ENCODE measurements around the gene BCL7C.
"Not testable (repeated sequence)": the region's sequence is repeated elsewhere in the genome, so short reads cannot be mapped to it uniquely, and the experiment has no call there.

Gene BCL7C

DNA sequence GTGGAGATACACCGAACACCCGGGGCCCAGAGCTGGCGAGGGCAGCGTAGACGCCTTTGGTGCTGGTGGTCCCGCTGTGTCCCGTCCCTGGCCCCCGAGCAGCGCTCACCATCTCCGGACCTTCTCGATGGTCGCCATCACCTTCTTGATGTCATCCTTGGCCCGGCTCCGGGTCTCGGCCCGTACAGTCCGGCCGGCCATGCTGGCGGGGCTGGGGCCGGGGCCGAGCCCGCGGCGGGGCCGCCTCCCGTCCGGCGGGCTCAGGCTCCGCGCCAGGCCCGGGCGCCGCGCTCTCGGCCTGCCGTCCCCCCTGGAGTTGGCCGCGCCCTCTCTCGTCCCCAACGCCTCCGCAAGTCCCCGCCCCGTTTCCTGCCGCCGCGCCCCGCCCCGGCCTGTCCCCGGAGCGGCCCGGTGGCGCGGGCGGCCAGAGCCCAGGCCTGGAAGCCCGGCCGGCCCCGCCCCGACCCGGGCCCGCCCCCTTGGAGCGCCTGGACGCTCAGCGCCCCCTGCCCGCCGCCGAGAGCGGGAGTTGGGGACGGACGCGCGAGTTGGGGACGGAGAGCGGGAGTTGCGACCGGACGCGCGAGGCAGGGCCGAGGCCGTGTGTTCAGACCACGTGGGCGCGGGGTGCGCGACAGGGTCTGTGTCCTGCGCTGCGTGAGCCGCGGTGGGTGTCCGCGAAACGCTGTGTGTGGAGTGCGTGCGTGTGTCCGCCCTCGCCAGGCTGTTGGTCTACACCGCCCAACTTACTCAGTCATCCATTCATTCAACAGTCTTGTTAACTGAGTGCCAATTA lies at the start of gene BCL7C:
Gene BCL7C (minus strand): TSS at position 334 of the 796 bp plus-strand sequence. CDS start 133 bp downstream, at position 201.
- peak; percentile 84 for DNase-seq

- no peak for DNase-seq
These were observed 48.5 kb upstream of the BCL7C start for GRCh38 chr16:30942426-30942806.

GRCh38 chr16:30941600-30942425 lies 47.9 kb upstream of the BCL7C start:
- DNase-seq = peak; percentile 62

- DNase-seq = not testable (repeated sequence)
These were observed 45.7 kb upstream of the BCL7C start for GRCh38 chr16:30939571-30939970.

DNA sequence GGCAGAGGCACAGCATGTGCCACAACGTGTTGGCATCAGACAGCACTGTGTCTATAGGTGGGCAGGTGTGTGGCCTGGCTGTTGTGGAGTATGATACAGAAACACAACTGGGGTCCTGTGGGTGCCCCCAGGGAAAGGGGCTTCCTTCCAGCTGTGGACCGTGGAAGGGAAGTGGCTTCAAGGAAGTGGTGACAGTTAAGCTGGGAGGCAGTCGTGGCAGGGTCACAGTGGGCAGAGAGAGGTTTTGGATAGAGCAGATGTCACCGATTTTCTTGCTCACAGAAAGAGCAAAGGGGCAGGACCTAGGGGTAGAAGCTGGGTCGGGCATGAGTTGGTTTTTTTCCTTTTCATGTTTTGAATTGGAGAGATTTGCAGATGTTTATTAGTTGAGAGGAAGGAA lies 43.8 kb upstream of the BCL7C start:
- DNase-seq = no peak

- no peak for DNase-seq
These were observed 41.1 kb upstream of the BCL7C start for GRCh38 chr16:30934827-30935557.

- no peak for DNase-seq
These were observed 37.3 kb upstream of the BCL7C start for GRCh38 chr16:30931068-30931650.

DNA sequence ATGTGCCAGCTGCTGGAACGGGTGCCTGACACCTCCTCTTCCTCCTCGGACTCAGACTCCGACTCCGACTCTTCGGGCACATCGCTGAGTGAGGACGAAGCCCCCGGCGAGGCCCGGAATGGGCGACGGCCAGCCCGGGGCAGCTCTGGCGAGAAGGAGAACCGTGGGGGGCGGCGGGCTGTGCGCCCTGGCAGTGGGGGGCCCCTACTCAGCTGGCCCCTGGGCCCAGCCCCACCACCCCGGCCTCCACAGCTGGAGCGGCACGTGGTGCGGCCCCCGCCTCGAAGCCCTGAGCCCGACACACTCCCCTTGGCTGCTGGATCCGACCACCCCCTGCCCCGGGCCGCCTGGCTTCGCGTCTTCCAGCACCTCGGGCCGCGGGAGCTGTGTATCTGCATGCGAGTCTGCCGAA lies 36.3 kb upstream of the BCL7C start:
- DNase-seq = no peak

GRCh38 chr16:30929167-30929566 lies 35.3 kb upstream of the BCL7C start:
- DNase-seq = no peak

- DNase-seq = no peak
These were observed 34.5 kb upstream of the BCL7C start for GRCh38 chr16:30928390-30928789.

DNA sequence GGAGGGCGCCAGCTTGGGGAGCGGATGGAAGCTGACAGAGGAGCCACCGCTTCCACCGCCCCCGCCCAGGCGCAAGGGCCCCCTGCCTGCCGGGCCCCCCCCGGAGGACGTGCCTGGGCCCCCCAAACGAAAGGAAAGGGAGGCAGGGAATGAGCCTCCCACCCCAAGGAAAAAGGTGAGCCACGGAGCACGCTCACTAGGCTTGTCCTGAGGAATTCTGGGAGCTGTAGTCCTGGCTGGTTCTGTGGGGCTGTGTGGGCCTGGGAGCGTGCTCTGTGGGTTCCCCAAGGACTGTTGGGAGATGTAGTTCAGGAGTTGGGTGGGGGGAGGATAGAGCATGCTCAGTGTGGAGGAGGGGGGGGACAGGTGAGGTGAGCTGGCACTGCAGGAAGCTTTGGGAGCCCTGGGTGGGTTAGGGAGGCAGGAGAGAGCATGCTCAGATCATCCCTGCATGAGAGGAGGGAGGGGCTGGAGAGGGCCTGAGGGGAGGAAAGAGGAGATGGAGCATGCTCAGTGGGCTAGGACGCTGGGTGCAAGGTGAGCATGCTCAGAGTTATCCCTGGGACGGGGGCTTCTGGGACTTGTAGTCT lies 34.0 kb upstream of the BCL7C start:
- peak; percentile 48 for DNase-seq

DNA sequence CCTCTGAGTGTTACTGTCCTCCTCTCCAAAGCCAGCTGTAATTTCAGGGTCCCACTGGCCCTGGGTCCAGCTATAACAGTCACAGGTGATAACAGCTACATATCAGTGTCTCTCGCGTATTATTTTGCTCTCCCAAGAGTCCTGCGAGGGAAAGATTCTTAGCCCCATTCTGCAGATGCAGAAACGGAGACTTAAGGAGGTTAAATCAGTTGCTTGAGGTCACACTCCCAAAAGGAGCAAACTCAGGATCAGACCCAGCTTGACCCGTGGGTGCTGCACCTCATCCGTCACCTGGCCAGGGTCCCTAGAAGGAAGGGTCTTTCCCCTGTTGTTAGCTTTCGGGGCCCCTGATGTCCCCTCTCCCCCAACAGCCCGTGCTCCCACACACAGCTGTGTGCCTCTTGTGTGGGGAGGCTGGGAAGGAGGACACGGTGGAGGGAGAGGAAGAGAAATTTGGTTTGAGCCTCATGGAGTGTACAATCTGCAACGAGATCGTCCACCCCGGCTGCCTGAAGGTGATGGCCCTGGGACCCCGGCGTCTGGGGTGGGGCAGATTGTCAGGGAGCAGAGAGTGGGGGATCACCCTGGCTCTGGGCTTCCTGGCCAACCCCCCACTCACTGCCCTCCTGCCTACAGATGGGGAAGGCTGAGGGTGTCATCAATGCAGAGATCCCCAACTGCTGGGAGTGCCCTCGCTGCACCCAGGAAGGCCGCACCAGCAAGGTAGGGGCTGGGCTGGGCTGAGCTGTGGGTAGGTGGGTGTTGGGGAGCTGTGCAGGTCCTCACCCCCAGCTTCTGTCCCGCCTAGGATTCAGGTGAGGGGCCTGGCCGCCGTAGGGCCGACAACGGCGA lies 33.3 kb upstream of the BCL7C start:
- no peak for DNase-seq

DNA sequence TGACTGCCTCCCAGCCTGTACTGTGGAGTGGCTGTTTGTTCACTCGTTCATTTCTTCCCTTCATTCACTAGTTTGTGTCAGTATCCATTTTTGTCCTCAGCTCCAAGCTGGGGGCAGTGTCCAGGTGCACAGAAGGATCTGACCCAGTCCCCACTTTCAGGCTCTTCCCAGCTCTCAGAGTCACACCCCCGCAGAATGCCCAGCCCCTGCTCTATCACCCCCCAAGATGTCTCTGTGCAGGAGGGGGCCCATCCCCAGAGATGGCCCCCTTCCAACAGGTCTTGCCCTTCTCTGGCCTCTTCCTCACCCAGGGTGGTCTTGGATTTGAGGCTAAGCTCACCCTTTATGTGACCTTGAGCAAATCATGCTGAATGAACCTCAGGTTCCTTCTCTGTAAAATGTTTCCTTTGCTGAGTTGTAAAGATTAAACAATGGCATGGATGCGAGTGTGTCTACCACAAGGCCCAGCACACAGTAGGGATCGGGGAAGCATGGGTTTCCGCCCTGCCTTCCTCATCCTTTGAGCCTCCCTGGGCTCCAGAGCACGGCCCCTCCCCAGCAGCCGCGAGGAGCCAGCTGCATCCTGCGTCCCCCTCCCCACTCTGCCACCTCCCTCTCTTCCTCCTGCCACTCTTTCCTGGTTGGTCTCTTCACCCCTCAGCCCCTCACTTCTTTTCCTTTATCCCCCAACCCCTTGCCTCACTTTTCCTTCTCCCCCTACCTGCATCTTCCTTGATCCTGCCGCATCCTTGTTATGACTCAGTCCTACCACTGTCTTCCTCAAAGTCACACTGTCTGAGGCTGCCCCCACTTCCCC lies 32.3 kb upstream of the BCL7C start:
- DNase-seq = no peak

- no peak for DNase-seq
These were observed 31.7 kb upstream of the BCL7C start for GRCh38 chr16:30925632-30925987.

GRCh38 chr16:30924913-30925631 lies 31.2 kb upstream of the BCL7C start:
- DNase-seq = no peak

- DNase-seq = peak; percentile 18
These were observed 30.4 kb upstream of the BCL7C start for GRCh38 chr16:30924076-30924912.

DNA sequence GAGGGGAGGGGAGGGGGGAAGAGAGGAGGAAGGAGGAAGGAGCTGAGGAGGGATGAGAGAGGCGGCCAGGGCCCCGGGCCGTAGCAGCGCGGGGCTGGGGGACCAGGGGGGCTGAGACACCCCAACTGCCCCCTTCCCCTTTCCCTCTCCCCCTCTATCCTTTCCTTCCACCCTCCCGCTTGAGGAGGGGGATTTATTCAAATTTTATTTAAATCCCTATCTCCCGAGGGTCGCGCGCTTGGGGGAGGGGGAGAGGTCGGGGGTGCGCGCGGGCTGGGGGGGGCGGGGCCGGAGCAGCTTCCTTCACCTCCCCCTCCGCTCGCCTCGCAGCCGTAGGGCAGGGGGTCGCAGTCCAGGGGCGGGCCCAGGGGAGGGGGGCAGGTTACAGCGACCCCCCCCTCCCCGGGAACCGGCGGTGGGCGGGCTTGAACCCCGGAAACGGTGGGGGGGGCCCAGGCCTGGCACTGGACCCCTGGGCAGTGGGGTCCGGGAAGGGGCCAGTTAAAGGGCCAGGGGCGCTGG lies 29.7 kb upstream of the BCL7C start, which contains the start of gene FBXL19:
Gene FBXL19 (plus strand): TSS at position 19 of the 522 bp plus-strand sequence. CDS start 2,183 bp downstream, outside the sequence.
- DNase-seq = peak; percentile 36

DNA sequence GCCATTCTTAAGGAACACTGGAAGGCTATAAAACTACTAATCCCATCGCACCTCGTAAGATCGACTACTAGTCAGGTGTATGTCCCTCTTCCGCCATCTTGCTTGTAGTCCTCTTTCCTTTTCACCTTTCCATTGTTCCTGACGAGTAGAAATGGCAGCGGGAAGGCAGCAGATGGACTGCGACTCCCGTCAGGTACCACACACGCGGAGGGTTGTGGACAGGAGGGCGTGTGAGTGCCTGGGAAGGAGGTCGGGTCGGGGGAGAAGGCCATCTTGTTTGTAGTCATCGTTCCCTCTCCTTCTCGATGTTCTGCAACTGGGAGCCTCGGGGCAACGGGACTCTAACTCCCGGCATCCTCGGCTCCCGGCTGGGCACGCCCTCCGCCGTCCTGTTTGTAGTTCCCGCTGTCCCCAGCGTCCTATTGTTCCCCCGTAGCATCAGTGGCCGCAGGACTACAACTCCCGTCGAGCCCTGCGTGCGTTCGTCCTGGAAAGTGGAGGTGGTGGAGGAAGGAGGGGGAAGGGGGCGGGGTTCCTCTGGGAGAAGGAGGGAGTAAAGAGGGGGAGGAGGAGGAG lies 29.2 kb upstream of the BCL7C start:
- peak; percentile 93 for DNase-seq
